IPS DF 4.7 (cell line): ENCODE measurements around the gene NT5E.
"Not testable (repeated sequence)": the region's sequence is repeated elsewhere in the genome, so short reads cannot be mapped to it uniquely, and the experiment has no call there.

Experiments
- DNase-seq: peaks from one replicate; pipeline ENCODE4 v3.0.0-alpha.2; 2013; ENCODE audit warnings: low spot score; ENCODE audit errors: extremely low read depth

The NT5E gene

DNA sequence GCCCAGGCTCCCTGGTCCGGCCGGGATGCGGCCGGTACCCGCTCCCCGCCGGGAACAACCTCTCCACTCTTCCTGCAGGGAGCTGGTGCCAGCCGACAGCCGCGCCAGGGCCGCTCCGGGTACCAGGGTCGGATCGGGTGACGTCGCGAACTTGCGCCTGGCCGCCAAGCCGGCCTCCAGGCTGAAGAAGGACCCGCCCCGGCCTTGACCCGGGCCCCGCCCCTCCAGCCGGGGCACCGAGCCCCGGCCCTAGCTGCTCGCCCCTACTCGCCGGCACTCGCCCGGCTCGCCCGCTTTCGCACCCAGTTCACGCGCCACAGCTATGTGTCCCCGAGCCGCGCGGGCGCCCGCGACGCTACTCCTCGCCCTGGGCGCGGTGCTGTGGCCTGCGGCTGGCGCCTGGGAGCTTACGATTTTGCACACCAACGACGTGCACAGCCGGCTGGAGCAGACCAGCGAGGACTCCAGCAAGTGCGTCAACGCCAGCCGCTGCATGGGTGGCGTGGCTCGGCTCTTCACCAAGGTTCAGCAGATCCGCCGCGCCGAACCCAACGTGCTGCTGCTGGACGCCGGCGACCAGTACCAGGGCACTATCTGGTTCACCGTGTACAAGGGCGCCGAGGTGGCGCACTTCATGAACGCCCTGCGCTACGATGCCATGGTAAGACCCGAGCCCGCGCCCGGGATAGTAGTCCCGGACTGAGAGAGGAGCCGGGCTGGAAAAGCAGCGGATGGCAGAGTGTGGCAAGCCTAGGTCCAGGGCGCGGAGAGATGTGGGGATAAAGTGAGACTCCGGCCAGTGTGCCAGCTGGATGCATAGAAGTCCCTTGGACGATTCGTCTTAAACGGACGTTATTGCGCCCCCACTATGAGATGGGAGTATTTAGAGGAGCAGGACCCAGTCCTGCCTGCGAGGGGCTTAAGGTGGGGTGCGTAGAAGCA, at the start of gene NT5E:
TSS of gene NT5E (plus strand) at position 266 of the 942 bp plus-strand sequence. CDS start at position 323, 57 bp downstream.
- no peak for DNase-seq

DNA sequence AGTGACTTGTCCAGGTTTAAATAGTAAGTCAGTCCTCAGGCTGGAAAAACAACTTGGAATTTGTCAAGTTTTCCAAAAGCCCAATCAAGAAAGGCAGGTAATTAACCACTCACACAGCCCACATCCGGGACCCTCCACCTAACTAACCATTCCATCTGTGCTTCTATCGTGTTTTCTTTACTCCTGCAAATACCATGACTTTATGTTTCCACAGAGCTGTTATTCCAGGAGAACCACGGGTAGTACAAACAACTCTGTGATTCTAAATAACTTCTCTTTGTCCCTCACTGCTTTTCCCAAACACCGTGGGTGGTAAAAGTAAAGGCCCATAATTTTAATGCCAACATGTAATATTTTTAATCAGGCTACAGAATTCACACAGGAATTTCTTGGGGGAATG, 49.6 kb upstream of the NT5E start:
- no peak for DNase-seq

DNA sequence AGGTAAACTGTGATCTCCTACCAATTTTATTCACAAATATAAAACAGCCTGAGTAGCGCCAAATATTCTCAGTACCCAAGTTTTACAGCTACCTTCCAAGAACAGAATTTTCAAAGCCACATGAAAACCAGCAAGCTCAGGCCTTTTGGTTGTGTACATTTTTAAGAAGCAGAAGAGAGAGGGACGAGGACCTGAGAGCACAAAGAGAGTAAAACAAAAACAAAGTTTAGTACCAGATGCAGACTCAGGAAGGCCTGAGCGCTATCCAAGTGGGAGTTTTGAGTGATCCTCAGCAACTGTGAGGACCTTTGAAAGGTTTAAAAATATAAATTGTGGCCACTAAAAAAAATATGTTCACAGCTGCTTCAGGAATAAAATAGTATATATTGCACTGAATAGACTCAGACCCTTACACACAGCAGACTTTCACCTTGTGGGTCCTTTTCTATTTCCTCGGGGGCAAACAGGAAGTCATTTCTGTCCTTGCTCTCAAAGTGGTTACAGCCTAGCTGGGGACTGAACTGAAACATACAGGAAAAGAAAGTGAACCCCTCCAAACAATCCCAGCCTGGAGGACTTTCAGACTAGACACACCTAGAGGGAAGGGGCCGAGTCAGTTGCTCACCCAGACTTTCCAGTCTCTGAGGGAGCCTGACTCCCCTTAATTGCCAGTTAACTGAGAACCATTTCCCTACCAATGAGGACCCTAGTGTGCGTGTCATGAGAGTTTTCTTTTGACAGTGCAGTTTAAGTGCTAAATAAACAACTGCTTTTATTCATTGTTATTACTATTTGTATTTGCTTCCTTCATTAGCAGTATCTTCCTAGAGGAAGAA, 48.5 kb upstream of the NT5E start:
- DNase-seq = no peak

DNA sequence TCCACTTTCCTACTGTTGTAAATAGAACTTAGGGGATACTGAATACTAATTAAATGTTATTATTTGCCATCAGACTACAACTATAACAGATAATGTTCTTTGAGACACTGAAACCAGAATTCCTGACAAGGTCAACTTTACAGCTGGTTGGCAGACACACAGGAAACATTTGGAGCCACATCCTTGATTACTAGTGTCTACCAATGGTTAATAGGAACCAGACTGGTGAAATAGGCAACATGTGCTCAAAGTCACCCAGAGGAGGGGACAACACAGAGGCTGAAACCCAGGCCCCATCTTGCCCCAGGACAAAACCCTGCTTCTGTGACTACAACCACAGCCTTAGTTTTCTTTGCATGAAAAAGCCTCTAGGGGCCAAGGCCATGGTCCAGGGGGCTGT, 47.8 kb upstream of the NT5E start:
- no peak for DNase-seq

DNA sequence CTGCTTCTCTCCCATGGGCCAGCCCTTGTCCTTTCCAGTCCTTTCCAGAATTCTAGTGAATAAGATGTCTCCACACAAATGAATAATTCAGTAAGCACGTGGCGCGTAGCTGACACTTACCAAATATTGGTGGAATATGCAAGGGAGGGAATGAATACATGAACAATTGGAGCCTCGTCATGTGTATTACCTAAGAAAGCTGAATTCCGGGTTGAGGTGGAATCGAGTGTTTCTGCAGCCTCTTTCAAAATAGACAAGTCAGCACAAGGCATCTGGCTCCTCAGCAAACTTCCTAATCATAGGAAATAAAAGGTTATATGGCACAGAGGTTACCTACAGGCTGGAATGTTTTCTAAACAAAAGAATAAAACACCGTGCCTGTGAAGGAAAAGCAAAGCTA, 47.0 kb upstream of the NT5E start:
- no peak for DNase-seq

DNA sequence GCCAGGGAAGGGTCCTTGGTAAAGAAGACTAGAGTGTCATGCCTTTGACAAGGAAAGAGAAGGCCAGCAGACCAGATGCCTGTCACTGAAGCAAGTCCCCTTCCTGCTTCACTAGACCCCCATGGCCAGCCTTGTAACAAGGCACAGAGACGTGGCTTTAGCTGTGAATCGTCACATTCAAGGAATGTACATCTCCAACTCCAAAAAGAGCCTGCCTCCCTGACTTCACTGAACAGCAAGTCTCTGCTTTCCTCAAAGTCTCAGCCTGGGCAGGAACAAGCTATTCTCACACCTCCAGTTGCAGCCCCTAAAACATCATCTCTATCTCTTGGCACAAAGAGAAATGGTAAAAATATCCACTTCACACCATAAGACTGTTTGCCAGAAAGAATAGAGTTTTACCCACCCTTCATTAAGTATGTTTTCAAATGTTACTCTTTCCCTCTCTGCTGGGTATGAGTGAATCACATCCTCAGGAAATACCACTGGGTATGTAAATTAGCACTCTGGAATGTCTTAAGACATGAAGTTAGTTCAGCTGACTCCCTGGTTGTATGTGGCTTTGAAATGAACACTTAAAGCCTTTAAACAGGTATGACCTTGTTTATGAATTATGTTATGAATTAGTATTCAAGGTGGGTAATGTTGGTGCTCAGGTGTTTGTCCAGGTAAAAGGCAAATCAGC, 46.4 kb upstream of the NT5E start:
- no peak for DNase-seq

DNA sequence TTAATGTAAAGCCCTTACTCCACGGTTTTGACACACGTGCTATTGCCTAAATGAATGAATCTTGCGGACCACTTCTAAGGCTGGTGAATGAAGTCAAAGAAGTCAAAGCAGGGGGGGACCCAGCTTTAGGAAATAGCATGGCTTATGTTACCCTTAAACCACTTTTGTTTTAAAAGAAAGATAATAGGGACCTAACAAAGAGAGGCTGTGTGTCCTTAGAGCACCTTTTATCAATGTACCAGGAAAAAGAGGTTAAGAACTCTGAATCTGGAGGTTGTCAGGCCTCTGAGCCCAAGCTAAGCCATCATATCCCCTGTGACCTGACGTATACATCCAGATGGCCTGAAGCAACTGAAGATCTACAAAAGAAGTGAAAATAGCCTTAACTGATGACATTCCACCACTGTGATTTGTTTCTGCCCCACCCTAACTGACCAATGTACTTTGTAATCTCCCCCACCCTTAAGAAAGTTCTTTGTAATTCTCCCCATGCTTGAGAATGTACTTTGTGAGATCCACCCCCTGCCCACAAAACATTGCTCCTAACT, 45.8 kb upstream of the NT5E start:
- DNase-seq = not testable (repeated sequence)

DNA sequence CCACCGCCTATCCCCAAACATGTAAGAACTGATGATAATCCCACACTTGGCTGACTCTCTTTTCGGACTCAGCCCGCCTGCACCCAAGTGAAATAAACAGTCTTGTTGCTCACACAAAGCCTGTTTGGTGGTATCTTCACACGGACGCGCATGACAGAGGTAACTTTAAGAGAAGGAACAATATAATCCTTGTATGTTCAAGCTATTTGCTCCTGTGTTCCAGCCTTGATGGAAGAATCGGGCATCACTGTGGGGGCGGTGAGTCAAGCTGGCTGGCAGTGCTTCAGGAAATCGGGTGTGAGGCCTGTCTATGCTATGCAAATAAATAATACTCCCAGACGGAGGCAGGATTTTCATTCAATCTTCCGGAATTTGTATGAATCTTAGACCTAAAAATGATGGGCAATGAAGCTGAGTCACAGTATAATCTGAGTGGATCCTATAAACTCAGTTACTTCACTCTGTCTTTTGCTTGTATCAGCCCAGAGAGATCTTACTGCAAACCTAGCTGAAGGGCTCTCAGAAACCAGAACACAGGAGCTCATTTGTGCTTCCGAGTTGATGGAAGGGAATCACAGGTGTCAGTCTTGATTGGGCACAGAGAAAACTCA, 45.2 kb upstream of the NT5E start:
- no peak for DNase-seq

DNA sequence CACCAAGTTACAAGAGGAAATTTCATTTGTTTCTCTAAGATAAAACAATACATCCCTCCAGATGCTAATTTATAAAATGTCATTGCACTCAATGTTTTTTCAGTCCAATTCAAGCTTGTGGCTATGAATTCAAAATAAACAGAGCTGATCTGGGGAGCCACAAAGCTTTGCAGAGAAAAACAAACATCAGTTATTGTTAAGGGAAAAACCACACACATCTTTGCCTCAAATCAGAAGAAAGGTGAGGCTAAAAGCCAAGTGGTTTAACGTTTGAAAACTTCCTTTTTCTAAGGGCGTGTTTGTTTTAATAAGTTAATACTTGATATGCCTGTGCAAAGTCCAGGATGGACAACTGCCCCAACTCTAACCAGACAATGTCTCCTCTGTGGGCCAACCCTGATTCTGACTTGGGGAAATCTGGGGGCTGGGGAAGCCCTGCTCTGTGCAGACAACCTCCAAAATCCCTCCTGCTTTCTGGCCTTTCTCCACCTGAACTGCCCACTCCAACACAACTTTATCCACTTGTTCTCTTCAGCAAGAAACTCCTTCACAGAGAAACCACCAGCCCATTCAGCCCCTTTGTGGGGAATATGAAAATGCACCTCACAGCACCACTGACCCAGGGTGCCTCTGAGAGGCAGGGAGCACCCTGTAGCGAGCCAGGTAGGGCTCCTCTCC, 44.6 kb upstream of the NT5E start:
- no peak for DNase-seq

DNA sequence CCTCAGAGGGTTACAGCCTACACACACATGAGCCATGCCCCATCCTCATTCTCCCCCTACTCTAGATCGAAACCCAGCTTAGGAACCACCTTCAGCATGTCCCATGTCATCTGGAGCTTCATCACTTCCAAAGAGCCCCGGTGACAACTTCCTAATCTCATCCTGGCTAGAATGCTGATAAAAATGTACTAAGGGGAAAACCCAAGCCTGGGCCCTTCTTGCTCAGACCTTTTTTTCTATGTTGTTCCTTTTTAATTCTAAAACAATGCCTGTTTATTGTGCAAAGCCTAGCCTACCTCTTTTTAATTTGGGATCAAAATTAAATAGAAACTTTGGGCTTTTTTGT, 44.1 kb upstream of the NT5E start:
- no peak for DNase-seq

DNA sequence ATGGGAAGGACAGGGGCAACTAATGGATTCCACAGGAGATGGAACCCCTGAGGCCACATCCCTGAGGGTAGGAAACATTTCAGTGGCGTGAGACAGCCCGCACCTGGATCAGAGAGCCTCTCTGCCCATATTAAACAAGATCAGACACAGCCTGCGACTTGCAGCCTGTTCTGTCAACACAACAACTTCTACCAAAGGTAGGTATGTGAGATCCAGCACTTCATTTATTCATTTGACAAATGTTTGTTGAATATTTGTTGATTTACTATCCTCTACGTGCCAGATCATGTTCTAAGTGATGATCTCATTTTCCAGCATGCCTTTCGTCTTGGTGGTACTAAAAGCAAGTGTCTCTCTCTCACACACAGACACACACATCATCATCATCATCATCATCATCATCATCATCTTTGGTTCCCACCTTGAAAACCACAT, 43.2 kb upstream of the NT5E start:
- no peak for DNase-seq

DNA sequence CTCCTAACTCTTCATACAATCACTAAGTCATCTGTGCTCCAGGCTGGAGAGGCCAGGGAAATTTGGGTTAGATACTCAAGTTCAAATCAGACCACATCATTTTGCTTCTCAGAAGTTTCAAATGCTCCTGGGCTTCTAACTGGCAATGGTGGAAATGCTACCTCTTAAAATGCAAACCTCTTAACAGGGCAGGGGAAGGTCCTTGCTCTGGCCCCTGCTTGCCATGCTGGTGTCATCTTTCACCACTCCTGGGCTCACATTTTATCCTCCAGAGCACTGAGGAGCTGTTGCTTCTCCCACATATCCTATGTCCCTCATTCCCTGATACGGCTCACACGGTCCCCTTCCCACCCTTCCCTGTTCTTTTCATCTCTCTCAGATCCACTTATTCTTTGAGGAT, 41.8 kb upstream of the NT5E start:
- no peak for DNase-seq

DNA sequence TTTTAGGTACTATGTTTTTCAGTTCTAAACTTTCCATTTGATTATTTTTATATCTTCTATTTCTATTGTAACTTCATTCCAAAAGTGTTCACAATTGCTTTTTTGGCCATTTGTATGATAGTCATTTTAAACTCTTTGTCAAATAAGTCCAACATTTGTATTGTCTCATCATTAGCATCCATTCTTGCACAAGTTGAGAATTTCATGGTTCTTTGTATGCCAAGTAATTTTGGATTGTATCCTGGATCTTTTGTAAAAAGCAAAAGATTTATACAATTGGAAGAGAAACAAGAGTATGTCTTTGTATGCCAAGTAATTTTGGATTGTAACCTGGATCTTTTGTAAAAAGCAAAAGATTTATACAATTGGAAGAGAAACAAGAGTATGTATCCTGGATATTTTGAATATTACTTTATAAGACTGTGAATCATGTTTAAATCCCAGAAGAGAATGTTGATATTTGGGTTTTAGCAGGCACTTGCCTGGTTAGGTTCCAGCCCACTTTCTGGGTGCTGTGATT, 36.9 kb upstream of the NT5E start:
- DNase-seq = no peak

DNA sequence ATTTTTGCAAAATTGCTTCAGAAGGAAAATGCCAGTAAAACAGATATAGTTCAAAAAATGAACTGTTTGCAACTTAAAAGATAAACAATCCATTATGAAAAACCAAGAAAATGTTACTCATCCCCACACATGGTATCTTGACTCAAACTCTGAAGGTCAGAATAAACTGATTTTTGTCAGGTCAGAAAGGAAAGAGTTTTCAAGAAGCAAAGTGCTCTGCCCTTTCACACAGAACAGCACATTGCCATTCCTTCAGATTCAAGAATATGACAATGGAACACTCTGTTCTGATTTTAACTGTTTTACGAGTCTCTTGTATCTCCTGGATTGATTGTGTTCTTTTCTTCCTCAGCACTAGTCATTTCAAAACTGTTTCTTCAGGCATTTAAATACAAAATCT, 33.8 kb upstream of the NT5E start:
- no peak for DNase-seq

DNA sequence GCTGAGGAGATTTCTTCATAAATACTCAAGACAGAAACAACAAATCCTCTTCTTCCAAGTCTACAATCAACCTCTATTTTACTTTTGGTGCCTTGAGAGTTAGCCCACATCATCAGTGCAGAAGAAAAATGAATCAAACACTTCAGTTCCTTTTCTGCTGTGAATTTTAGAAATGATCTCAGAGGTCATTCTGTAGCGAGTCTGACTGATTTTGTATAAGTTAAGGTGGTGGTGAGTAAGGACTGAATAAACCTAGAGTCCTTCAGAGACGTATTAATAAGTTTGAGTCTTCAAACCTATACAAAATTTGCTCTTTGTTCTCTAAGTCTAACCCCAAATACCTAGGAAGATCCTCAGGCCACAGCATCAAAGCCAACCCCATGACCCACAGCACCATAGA, 33.1 kb upstream of the NT5E start:
- DNase-seq = no peak

DNA sequence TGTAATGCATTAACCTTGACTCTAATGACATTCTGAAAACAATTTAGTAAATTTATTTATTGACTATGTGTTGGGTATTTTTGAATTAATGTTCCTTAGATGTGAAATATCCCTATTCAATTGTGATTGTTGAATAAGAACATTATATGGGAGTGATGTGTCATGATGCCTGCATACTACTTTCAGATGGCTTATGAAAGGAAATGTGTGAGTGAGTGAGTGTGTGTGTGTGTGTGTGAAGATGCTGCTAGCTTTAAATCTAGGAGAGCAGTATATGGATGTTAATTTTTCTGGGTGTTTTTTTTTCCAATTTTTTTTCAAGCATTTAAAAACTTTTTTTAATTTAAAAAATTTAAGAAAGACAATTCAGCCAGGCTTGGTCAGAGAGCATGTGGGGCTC, 32.5 kb upstream of the NT5E start:
- no peak for DNase-seq

DNA sequence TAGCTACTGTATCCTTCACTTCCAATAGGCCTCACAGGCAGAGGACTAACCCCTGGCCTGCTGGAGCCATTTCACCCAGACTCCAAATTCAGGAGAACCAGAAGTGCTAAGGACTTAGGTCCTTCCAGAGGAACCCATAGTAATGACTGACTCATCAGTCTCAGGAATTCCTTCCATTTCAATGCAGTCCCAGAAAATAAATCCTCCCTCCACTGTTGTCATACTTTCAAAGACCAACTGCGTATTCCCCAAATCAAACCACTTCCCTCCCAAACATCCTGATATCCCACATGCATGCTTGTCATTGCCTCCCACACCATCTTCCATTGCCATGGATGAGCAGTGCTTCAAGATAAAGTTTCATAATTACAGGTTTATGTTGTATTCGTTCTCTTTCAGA, 31.8 kb upstream of the NT5E start:
- DNase-seq = no peak

DNA sequence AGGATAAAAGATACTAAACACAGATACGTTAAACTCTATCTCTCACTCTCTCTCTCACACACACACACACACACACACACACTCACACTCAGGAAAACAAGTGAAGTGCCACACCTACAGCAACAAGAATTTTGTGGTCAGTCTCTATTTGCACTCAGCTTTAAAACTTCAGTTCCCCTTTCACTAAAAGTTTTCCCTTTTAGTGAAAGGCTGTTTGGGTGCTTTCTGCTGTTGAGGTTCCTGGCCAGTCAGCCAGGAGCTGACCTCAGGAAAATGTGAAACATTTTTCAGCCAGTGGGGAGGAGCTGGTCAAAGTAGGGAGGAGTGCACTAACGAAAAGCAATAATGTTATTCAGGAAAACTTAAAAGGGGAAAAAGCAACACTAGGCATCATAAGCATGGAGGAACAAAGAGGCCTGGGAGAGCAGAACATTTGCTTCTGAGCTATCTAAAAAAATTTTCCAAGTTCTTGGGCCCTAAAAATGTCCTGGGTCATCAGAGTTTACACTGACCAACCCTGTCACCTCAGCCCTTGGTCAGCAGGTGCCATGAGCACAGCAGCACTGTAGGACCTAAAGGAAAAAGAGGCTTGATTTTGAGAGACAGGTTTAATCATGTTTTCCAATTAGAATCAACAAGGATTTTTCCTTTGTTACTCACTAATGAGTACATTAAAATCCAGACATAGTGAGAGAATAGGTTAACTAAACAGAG, 30.7 kb upstream of the NT5E start:
- no peak for DNase-seq

DNA sequence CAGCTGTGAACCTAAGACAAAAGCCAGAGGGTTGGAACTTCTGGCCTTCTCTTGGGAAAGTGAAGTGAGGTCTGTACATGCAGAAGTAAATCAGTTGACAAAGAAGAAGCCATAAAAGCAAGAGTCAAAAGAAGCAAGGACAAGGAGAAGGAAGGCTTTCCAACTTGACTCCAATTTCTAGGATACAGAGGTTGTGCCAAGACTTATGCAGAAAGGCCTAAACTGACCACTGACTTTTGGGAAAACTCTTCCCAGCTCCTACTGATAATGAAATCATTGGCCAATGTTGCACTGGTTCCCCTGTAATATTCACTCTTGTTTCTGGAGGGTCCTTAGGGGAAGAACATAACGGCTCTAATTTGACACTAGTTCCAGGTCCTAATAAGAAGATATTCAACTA, 29.3 kb upstream of the NT5E start:
- DNase-seq = no peak

DNA sequence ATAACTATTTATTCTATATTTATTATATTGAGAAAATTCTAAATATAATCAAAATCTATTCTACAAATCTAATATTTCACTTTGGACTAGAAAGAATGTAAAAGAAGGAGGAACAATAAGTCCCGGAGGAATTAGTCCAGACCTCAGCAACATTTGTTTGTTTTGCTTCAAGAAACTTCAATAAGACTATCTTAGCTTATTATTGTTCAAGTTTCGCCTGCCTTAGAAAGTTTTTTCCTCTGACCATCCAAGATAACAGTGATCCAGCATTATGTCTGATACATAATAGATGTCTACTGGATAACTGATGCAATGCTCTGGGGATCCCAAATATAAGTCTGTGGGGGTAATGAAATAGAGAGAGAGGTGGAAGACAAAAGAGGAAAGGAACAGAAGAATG, 28.7 kb upstream of the NT5E start:
- DNase-seq = no peak
